Ovary (tissue), 3 donors: Measurements from ENCODE around the gene MYDGF.

Experiments
- EP300 ChIP-seq: sonication (generic); formaldehyde crosslinking; IDR thresholded peaks from one replicate; pipeline ENCODE4 v1.6.1; 2017; ENCODE audit warnings: antibody characterized with exemption
- POLR2A ChIP-seq: fragments of 450-650 bp; IDR thresholded peaks from one replicate; pipeline ENCODE4 v1.6.1; 2017; ENCODE audit warnings: antibody characterized with exemption, mild to moderate bottlenecking, moderate library complexity
- TF ChIP-seq, protein P1 (sequence below), 3 donors: fragments of 450-650 bp in 2 of 3; fragments of 200-600 bp in 1 of 3; IDR thresholded peaks; one replicate each; pipeline versions ENCODE4 v1.5.1 to v1.8.0; 2016 to 2022; ENCODE audit warnings: antibody characterized with exemption in 3 of 3, mild to moderate bottlenecking in 1 of 3
- donor health status: DM: no; HTN: no; CAD: no.

DNA sequence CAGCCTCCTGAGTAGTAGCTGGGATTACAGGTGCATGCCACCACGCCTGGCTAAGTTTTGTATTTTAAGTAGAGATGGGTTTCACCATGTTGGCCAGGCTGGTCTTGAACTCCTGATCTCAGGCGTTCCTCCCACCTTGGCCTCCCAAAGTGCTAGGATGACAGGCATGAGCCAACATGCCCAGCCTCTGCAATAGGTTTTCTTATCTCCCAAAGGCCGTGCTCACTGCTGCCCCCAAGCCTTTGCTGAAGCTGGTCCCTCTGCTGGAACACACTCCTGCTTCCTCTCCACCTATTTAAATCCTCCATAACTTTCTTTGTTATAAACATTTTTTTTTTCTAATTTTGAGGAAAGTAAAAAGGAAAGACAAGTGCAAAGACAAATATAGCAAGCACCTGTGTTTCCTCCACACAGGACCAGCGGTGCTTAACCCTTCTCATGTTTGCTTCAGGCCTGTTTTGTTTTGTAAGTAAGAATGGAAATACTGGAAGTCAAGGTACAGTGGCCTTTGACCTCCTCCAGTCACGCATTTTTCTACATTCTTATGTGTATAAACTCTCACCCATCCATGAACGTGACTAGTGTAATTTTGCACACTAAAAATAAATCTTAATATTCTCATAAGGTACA is 45.3 kb downstream of the MYDGF start:
- TF ChIP-seq, protein P1, sequence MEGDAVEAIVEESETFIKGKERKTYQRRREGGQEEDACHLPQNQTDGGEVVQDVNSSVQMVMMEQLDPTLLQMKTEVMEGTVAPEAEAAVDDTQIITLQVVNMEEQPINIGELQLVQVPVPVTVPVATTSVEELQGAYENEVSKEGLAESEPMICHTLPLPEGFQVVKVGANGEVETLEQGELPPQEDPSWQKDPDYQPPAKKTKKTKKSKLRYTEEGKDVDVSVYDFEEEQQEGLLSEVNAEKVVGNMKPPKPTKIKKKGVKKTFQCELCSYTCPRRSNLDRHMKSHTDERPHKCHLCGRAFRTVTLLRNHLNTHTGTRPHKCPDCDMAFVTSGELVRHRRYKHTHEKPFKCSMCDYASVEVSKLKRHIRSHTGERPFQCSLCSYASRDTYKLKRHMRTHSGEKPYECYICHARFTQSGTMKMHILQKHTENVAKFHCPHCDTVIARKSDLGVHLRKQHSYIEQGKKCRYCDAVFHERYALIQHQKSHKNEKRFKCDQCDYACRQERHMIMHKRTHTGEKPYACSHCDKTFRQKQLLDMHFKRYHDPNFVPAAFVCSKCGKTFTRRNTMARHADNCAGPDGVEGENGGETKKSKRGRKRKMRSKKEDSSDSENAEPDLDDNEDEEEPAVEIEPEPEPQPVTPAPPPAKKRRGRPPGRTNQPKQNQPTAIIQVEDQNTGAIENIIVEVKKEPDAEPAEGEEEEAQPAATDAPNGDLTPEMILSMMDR (IDR thresholded peaks at IDR 0.05) = no peak
- TF ChIP-seq POLR2A (no peak), EP300 (no peak)
